ENCODE data around the gene NFE2L3.
"Not testable (repeated sequence)": the region's sequence is repeated elsewhere in the genome, so short reads cannot be mapped to it uniquely, and the experiment has no call there.

NFE2L3 gene

GRCh38 chr7:26168458-26169023, 16.5 kb downstream of the NFE2L3 start:
- DNase-seq (ENCODE audit: low read depth), result no peak

- no peak for DNase-seq (ENCODE audit: low read depth)
Measured at GRCh38 chr7:26169271-26169670, 17.3 kb downstream of the NFE2L3 start.

- no peak for DNase-seq (ENCODE audit: low read depth)
Measured at GRCh38 chr7:26170663-26171062, 18.7 kb downstream of the NFE2L3 start.

- DNase-seq (ENCODE audit: low read depth), result no peak
Measured at GRCh38 chr7:26171601-26172000, 19.6 kb downstream of the NFE2L3 start.

- no peak for DNase-seq (ENCODE audit: low read depth)
Measured at GRCh38 chr7:26172048-26172447, 20.1 kb downstream of the NFE2L3 start.

- not testable (repeated sequence) for DNase-seq (ENCODE audit: low read depth)
Measured at GRCh38 chr7:26175903-26176302, 23.9 kb downstream of the NFE2L3 start.

- not testable (repeated sequence) for DNase-seq (ENCODE audit: low read depth)
Measured at GRCh38 chr7:26176696-26177095, 24.7 kb downstream of the NFE2L3 start.

- DNase-seq (ENCODE audit: low read depth), result not testable (repeated sequence)
Measured at GRCh38 chr7:26177269-26177668, 25.3 kb downstream of the NFE2L3 start.

GRCh38 chr7:26178272-26178960, 26.4 kb downstream of the NFE2L3 start:
- no peak for DNase-seq (ENCODE audit: low read depth)

- no peak for DNase-seq (ENCODE audit: low read depth)
Measured at GRCh38 chr7:26179422-26179821, 27.4 kb downstream of the NFE2L3 start.

- no peak for DNase-seq (ENCODE audit: low read depth)
Measured at GRCh38 chr7:26179826-26180497, 28.0 kb downstream of the NFE2L3 start.

GRCh38 chr7:26180792-26181198, 28.8 kb downstream of the NFE2L3 start:
- no peak for DNase-seq (ENCODE audit: low read depth)

- DNase-seq (ENCODE audit: low read depth), result no peak
Measured at GRCh38 chr7:26181474-26182227, 29.7 kb downstream of the NFE2L3 start.

- no peak for DNase-seq (ENCODE audit: low read depth)
Measured at GRCh38 chr7:26182283-26182682, 30.3 kb downstream of the NFE2L3 start.

- no peak for DNase-seq (ENCODE audit: low read depth)
Measured at GRCh38 chr7:26182706-26183105, 30.7 kb downstream of the NFE2L3 start.

- DNase-seq (ENCODE audit: low read depth), result no peak
Measured at GRCh38 chr7:26183545-26184280, 31.7 kb downstream of the NFE2L3 start.

- DNase-seq (ENCODE audit: low read depth), result not testable (repeated sequence)
Measured at GRCh38 chr7:26184281-26185101, 32.5 kb downstream of the NFE2L3 start.

GRCh38 chr7:26185131-26185843, 33.3 kb downstream of the NFE2L3 start:
- no peak for DNase-seq (ENCODE audit: low read depth)

- no peak for DNase-seq (ENCODE audit: low read depth)
Measured at GRCh38 chr7:26185844-26186180, 33.8 kb downstream of the NFE2L3 start.

All from stimulated activated CD8-positive, alpha-beta memory T cell treated with anti-CD3 and anti-CD28 coated beads, Interleukin-4, amount 100 ng/mL, for 24 hours (primary cell).